Neural crest cell (in vitro differentiated cells): ENCODE data around the gene GOSR2. TPM values are rescaled to one million over a fixed set of nuclear protein-coding genes. Genes with fewer than 3 reads are reported as not detected.

Experiments used
- DNase-seq: peaks from one replicate; pipeline ENCODE4 v3.0.0; 2021; ENCODE audit warnings: low read depth, mixed read lengths, low spot score
- H3K27ac Mint-ChIP-seq: one replicate; pipeline ENCODE4 v1.8.0; 2021; ENCODE audit warnings: mild to moderate bottlenecking, mixed read lengths; ENCODE audit not compliant: unreplicated experiment
- H3K27me3 Mint-ChIP-seq: 2 replicates; pipeline ENCODE4 v1.8.0; 2021; ENCODE audit warnings: low read depth, mild to moderate bottlenecking, mixed read lengths
- H3K36me3 Mint-ChIP-seq: 2 replicates; pipeline ENCODE4 v1.8.0; 2021; ENCODE audit warnings: low read depth, mild to moderate bottlenecking, mixed read lengths
- H3K4me1 Mint-ChIP-seq: 2 replicates; pipeline ENCODE4 v1.8.0; 2021; ENCODE audit warnings: mixed read lengths
- H3K4me3 Mint-ChIP-seq: one replicate; pipeline ENCODE4 v1.8.0; 2021; ENCODE audit warnings: mild to moderate bottlenecking, mixed read lengths
- H3K9me3 Mint-ChIP-seq: 2 replicates; pipeline ENCODE4 v1.8.0; 2021; ENCODE audit warnings: mixed read lengths
- CTCF ChIP-seq: fragments of 200-600 bp; sonication (generic); conservative IDR thresholded peaks from 2 replicates; pipeline ENCODE4 v1.5.0; 2021; ENCODE audit warnings: antibody characterized with exemption, mild to moderate bottlenecking
- microRNA-seq: library from miRNA; unstranded; fragments of <30 nt; microRNA quantifications from one replicate; pipeline ENCODE4, GENCODE V29; 2020
- total RNA-seq: library from RNA; stranded (reverse); gene quantifications from 2 replicates; pipeline ENCODE4 v1.2.1, GENCODE V29; 2021

Gene GOSR2
- total RNA-seq, 1 donor from 2014 or later, result 46.1 TPM

GRCh38 chr17:46989637-46990431, 66.9 kb downstream of the GOSR2 start:
- Mint-ChIP-seq H3K4me1 (no peaks in the 10 kb centered on the region), H3K27me3 (peaks cover 14% of the 10 kb centered on the region), H3K36me3 (no peaks in the 10 kb centered on the region), H3K4me3 (no peak overlapping the region), H3K27ac (no peak overlapping the region), H3K9me3 (no peaks in the 10 kb centered on the region)
- no peak for DNase-seq
- no peak for TF ChIP-seq CTCF

GRCh38 chr17:46991617-46992016, 68.7 kb downstream of the GOSR2 start:
- no peak for TF ChIP-seq CTCF
- Mint-ChIP-seq H3K27me3 (peaks cover 13% of the 10 kb centered on the region), H3K4me3 (no peak overlapping the region), H3K4me1 (no peaks in the 10 kb centered on the region), H3K27ac (no peak overlapping the region), H3K9me3 (no peaks in the 10 kb centered on the region), H3K36me3 (no peaks in the 10 kb centered on the region)
- DNase-seq, result no peak

Small RNA genes lying within 50 kb of the gene (microRNA-seq; reads per million reads assigned to microRNA genes)
- not detected for gene MIR5089

Other genes with a start within 250 kb of the GOSR2 start
- gene WNT3, start 104.5 kb upstream of the GOSR2 start, total RNA-seq, result 8.4 and 9.3 TPM in 2 replicates
- 0.66 TPM in 1 of 2 replicates, not detected in the other for gene WNT9B, start 71.6 kb upstream of the GOSR2 start, total RNA-seq
- gene RPRML, start 56.1 kb downstream of the GOSR2 start, total RNA-seq, result 1.6 and 1.8 TPM in 2 replicates